HTR-8/SVneo (cell line): ENCODE measurements around the gene HOXB4.

Experiments used
- DNase-seq: peaks from one replicate; pipeline ENCODE4 v3.0.0; 2011; ENCODE audit warnings: low spot score, mixed read lengths; ENCODE audit not compliant: insufficient read length
- FAIRE-seq: peaks from 2 replicates; lab custom pipeline; 2011; peaks lifted over from hg19 to GRCh38; lab: Jason Lieb, UNC

HOXB4 gene

GRCh38 chr17:48575673-48576478 is 2.3 kb downstream of the HOXB4 start:
- FAIRE-seq (peak; percentile 54), DNase-seq (no peak)

- FAIRE-seq: no peak
These were observed 3.0 kb downstream of the HOXB4 start for GRCh38 chr17:48575066-48575582.

GRCh38 chr17:48574505-48575065 is 3.6 kb downstream of the HOXB4 start:
- FAIRE-seq: no peak
- no peak for DNase-seq

More at GRCh38 chr17:48575066-48575582, 3.0 kb downstream of the HOXB4 start:
- DNase-seq: no peak

- no peak for FAIRE-seq
- no peak for DNase-seq
These were observed 6.2 kb downstream of the HOXB4 start for GRCh38 chr17:48571826-48572417.

GRCh38 chr17:48571024-48571818 is 6.9 kb downstream of the HOXB4 start:
- no peak for DNase-seq
- no peak for FAIRE-seq

GRCh38 chr17:48570325-48571023 is 7.7 kb downstream of the HOXB4 start:
- FAIRE-seq: no peak
- DNase-seq: no peak

GRCh38 chr17:48569674-48570324 is 8.4 kb downstream of the HOXB4 start:
- DNase-seq: no peak
- FAIRE-seq: no peak

GRCh38 chr17:48569240-48569582 is 8.9 kb downstream of the HOXB4 start:
- DNase-seq: no peak
- no peak for FAIRE-seq

GRCh38 chr17:48568499-48569239 is 9.5 kb downstream of the HOXB4 start:
- no peak for DNase-seq
- FAIRE-seq: peak; percentile 16

GRCh38 chr17:48567646-48568354 is 10.3 kb downstream of the HOXB4 start:
- DNase-seq (no peak), FAIRE-seq (no peak)

GRCh38 chr17:48567209-48567608 is 10.9 kb downstream of the HOXB4 start:
- no peak for DNase-seq
- FAIRE-seq: peak; percentile 13

GRCh38 chr17:48566717-48567116 is 11.4 kb downstream of the HOXB4 start:
- no peak for DNase-seq
- FAIRE-seq: no peak

- no peak for FAIRE-seq
These were observed 12.0 kb downstream of the HOXB4 start for GRCh38 chr17:48565925-48566710.

GRCh38 chr17:48565022-48565554 is 13.1 kb downstream of the HOXB4 start:
- no peak for FAIRE-seq
- no peak for DNase-seq

More at GRCh38 chr17:48565925-48566710, 12.0 kb downstream of the HOXB4 start:
- no peak for DNase-seq

- DNase-seq: no peak
- peak; percentile 44 for FAIRE-seq
These were observed 13.7 kb downstream of the HOXB4 start for GRCh38 chr17:48564188-48565021.

- no peak for FAIRE-seq
- DNase-seq: no peak
These were observed 14.3 kb downstream of the HOXB4 start for GRCh38 chr17:48563867-48564187.
